Astrocyte (in vitro differentiated cells and primary cell): ENCODE measurements around the gene HLA-DQA1.
"Not testable (repeated sequence)": the region's sequence is repeated elsewhere in the genome, so short reads cannot be mapped to it uniquely, and the experiment has no call there.

Experiments
- CTCF ChIP-seq: IDR thresholded peaks from 2 replicates; pipeline ENCODE4 v1.5.1; 2011; ENCODE audit warnings: low read depth, mild to moderate bottlenecking, inconsistent platforms, low read length, moderate library complexity; ENCODE audit not compliant: insufficient read depth
- EZH2 ChIP-seq: IDR thresholded peaks from 2 replicates; pipeline ENCODE4 v1.6.1; 2012; ENCODE audit warnings: mild to moderate bottlenecking, low read length, inconsistent platforms; ENCODE audit not compliant: insufficient read depth

- TF ChIP-seq CTCF, EZH2: not testable (repeated sequence)
Observed at GRCh38 chr6:32590713-32591112, 46.5 kb upstream of the HLA-DQA1 start.
